Brain pericyte (primary cell): ENCODE measurements around the gene SDCCAG8.
"Not testable (repeated sequence)": the region's sequence is repeated elsewhere in the genome, so short reads cannot be mapped to it uniquely, and the experiment has no call there.

ENCODE experiments used
- DNase-seq: peaks from one replicate; pipeline ENCODE4 v3.0.0-alpha.2; 2012; ENCODE audit warnings: low read depth, low spot score

The SDCCAG8 gene

DNA sequence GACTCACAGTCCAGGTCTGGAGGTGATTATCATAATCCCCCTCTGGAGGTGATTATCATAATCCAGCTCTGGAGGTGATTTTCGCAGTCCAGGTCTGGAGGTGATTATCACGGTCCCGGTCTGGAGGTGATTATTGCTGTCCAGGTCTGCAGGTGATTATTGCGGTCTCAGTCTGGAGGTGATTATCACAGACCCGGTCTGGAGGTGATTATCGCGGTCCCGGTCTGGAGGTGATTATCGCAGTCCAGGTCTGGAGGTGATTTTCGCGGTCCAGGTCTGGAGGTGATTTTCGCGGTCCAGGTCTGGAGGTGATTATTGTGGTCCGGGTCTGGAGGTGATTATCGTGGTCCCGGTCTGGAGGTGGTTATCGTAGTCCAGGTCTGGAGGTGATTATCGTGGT is 76.6 kb downstream of the SDCCAG8 start:
- no peak for DNase-seq

DNA sequence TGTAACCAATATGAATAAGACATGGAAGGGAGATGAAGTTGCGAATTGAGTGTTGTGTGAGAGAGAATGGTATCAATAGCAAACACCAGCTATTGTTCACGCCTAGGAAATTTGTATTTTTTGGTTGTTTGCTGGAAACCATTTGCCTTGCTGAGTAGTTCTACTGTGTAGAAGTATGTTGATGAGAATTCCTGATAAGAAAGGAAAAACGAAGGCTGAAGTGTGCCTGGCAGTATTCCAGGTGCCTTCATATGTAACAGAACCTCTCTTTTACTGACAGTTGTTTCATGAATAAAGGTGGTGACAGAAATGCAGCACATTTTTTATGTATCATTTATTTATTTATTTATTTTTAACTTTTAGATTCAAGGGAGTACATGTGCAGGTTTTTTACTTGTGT is 79.5 kb downstream of the SDCCAG8 start:
- no peak for DNase-seq

DNA sequence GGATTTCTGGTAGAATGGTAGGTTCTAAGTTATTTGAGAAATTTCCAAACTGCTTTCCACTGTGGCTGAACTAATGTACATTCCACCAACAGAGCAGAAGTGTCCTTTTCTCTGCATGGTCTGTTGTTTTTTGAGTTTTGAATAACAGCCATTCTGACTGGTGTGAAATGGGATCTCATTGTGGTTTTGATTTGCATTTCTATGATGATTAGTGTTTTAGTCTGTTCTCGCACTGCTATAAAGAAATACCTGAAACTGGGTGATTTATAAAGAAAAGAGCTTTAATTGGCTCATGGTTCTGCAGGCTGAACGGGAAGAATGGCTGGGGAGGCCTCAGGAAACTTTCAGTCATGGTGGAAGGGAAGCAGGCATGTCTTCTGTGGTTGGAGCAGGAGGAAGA is 80.3 kb downstream of the SDCCAG8 start:
- no peak for DNase-seq

DNA sequence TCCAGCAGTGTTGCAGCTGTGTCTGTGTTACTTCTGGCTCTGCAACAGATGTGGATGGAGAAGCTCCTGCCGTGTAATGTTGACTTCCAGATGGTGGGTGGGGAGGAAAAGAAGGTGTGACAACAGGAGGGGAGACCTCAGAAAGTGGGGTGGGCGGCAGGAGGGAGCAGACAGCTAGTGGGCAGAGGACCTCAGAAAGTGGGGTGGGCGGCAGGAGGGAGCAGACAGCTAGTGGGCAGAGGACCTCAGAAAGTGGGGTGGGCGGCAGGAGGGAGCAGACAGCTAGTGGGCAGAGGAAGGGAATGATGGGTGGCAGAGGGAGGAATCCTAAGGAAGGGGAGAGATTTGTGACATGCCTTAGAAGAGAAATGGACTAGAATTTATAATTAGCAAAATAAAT is 83.0 kb downstream of the SDCCAG8 start:
- not testable (repeated sequence) for DNase-seq

DNA sequence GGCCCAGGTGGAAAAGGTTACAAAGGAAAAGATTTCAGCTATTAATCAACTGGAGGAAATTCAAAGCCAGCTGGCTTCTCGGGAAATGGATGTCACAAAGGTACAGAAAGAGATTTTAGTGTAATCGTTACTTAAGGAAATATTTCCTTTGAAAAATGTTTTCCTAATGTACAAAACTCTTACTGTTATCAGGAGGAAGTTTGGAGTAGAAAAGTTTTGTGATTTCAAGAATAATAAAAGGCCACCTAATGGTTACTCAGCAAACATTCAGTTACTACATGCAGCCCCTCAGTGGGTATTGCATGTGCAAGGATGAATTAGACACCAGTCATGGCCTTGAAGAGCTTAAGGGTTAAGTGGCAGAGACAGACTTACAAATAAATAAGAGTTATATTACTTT is 85.2 kb downstream of the SDCCAG8 start:
- DNase-seq: no peak

DNA sequence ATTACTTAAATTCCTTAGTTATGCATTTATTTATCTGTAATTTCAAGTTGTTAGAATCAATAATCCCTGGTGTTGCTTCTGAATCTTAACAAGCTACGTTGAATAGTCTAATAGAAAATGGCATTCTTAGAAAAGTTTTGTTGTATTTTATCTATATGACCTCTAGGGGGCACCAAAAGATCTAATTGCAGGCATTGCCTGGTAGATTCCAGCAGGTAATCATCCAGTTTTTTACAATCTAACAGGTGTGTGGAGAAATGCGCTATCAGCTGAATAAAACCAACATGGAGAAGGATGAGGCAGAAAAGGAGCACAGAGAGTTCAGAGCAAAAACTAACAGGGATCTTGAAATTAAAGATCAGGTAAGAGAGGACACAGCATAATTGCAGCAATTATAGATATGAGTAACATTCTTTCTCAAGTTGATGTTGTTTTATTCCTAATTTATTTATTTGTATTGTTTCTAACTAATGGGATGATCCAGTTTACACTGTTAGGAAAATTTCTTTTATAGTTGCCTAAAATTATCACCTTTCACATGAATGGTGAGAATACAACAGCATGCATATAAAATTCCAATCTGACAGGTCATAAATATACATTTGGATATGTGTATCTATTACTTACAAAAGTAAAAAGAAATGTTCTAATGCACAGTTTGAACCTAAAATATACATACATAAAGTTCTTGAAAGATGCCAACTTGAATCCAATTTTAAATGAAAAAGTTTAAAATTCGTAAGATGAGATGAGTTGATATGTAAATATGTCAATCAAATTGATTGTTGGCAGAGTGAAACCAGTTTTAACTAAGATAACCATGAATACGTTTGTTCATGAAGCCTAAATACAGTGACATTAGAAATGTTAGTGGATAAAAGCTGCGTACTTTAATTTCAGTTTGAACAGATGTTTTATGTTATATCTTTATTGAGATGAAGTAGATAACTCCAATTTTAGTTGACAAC is 88.4 kb downstream of the SDCCAG8 start:
- no peak for DNase-seq

DNA sequence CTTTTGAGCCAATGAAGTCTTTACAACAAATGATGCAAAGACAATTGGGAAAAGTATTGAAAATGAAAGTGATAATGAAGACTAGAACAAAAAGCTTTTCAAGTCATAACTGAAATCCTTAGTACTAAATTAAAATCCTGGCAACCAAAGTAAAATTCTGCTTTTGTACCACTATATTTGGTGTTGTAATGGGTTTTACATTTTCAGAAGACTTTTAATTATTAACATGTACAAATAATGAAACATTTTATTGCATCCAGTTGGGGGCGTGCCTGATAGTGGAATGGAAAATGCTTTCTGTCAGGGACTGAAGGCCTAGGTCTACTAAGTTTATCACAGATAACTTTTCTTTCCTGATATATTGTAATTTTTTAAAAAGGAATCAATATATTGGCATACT is 89.4 kb downstream of the SDCCAG8 start:
- DNase-seq: no peak

DNA sequence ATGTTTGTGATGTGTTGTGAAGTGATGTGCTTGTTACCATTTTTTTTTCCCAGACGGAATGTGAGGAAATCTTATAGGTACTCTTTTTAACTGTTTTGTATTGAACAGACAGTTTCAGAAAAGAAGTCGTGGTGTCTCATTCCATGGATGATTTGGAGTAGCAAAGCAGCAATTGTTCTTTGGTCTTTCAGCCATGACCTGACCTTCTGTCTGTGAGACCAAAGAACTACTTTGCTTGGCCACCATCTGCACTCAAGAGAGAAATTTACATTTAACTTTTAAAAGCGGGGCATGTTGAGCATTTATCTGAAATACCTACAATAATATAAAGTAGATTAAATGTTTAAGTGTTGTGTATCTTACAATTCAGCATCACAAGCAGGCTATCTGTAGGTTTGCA is 90.2 kb downstream of the SDCCAG8 start:
- no peak for DNase-seq

DNA sequence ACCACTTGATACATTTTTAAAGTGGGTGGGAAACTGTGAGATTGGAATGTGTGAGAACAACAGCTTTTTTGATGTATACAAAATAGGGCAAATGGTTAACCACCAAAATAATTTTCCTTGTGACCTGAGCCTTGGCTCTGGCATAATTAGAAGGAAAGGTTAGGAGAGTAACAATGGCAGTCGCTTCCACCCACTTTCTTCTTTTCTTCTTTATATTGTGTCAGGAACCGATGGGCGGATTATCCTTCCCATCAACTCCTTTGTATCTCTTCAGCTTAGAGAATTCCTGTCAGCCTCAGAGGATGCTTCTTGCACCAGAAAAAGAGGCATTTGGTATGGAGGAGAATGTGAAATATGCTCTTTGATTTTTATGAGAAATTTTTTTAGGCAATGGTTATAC is 90.6 kb downstream of the SDCCAG8 start:
- no peak for DNase-seq

DNA sequence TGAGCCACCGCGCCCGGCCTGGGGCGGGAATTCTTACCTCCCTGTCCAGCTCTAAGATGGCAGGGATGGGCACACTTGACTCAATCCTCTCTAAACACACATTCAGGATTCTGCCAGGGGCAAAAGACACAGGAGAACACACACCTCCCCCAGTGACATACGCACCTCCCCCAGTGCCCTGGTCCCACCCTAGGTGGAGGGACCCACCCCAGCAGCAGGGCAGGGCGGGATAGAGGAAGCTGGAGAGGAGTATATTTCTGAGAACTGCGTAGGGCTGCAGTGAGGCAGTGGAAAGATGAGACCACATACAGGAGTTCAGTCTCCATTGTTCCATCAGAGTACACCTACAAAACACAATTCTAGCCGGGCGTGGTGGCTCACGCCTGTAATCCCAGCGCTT is 92.5 kb downstream of the SDCCAG8 start:
- DNase-seq: no peak

DNA sequence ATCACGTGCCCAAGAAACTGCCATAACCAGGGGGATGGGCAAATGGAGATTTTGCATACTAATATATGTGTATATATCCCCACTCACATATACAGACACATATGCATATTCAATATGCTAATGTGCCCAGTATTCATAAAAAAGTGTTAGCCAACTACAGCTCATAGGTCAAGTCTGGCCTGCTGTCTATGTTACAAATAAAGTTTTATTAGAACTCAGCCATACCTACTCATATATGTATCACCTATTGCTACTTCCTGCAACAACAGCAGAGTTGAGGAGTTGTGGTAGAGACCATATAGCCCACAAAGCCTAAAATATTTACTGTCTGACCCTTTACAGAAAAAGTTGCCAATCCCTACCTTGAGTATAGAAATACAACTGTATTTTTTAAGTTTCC is 93.3 kb downstream of the SDCCAG8 start:
- DNase-seq: no peak

DNA sequence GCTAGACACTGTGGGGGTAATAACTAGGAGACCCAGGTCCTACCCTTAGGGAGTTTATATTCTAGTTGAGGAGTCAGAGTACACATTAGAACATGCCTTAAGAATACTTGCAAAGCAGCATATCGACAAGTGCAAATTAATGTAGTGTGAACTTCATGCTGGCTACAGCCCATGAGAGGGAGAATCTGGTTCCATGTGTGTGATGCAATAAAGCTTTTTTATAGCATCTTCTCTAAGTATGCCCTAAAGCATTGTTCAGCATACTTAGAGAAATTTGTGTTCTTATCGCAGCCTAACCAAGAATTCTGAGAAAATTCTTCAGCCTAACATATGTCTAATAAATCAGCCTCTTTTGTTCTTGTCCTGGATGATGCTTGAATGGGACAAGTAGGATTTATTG is 95.5 kb downstream of the SDCCAG8 start:
- DNase-seq: no peak

DNA sequence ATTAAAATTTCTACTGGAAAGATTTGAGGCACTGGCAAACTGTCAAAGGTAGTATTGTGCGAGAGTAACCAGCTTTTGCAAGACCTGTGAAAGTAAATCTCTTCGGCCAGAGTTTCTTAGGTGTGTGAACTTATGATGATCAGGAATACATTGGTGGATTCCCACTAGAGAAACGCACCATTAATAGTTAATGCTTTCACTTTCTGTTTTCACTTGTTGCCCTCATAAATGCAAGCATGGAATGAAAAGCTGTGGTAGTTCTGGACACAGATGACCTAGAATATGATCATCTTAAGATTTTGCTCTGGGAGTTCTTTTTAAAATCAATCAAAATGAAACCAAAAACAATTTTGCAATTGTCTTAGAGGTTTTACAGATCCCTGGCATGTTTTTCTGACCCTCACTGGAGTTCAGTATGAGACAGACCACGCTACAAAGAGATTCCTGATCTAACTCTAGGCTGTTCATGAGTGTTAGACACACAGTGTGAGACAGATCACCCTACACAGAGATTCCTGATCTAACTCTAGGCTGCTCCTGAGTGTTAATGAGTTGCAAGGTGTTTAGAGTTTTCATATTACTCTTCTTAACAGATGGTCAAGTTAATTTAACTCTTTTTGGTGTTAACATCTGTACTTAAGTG is 98.8 kb downstream of the SDCCAG8 start:
- DNase-seq: no peak

DNA sequence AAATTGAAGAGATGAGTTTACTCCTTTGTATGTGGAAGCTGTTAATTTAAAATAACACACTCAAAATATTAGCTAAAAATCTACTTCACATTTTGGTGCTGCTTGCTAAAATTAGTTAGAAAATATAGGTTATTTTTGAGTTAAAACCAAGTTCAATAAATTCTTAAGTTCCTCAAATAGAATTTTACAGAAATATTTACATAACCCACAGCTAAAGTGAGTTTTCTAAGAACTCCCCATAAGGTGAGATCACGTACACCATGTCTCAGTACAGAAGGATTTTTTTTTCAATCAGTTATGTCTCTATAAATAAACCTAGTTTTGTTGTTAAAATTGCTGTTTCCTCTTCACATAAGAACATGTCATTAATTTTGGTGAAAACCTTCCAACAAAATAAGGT is 108.0 kb downstream of the SDCCAG8 start:
- DNase-seq: no peak

DNA sequence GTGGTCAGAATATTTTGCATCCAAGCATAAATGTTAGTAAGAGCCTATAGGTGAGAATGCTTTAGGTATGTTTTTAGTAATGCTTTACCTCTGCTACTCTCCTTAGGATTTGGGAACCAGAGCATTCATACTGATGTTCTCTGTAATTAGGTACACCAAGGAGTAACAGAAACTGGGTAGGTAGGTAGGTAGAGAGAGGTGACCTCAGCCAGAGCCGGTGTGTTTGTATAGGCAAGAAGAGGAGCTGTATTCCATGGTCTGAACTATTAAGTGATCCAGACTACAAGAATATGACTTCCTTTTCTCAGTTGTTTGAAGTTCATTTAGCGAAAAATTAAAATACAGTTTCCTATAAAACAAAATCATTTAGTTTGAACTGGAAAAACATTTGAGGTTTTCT is 108.5 kb downstream of the SDCCAG8 start:
- DNase-seq: no peak

DNA sequence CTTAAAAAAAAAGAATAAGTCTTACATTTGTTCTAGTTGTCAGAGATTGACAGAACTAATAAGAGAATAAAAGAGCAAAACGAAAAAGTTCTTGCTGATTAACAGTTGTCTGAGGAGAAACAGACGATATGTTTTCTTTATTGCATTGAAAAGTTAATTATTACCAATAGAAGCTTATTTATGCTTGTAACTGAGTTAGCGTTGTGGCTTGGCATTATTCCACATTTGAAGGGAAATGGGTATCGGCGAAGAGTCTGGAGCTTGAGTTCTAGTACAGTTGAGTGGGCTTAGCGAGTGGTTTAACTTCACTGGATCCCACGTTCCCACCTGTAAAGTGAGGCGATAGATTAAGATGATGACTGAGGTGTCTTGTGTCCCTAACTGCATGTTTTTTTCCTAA is 109.0 kb downstream of the SDCCAG8 start:
- no peak for DNase-seq

DNA sequence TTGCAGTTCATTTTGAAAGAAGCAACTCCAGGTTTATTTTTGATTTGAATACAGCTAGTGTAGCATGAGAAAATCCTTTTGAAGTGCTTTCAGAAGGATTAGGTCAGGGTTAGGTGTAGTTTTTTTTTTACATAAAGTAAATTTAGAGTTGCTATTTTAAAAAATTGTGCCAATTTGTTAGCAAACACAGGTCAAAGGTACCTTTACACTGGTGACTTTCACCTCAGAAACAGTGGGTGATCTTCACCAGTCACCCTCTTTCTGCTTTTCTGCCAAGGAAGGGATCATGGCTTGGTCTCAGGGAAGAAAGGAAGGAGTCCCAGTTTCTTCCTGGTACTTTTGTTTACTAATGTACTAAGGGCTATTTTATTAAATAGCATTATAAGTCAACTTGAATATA is 111.5 kb downstream of the SDCCAG8 start:
- DNase-seq: no peak

DNA sequence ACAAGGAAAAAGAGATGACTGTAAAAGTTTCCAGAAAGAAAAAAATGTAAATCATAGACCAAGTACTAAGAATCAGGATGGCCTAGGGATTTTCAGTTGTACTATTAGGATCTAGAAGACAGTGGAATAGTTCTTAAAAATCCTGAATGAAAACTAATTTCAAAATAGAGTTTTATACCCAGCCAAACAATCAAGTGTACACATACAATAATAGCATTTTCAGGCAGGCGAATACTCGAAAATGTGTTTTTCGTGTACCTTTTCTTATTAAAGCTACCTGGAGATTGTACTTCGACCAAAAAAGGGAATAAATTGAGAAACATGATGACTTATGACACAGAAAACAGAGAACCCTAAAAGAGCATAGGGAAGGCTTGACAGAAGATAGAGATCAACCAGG is 118.6 kb downstream of the SDCCAG8 start:
- no peak for DNase-seq

DNA sequence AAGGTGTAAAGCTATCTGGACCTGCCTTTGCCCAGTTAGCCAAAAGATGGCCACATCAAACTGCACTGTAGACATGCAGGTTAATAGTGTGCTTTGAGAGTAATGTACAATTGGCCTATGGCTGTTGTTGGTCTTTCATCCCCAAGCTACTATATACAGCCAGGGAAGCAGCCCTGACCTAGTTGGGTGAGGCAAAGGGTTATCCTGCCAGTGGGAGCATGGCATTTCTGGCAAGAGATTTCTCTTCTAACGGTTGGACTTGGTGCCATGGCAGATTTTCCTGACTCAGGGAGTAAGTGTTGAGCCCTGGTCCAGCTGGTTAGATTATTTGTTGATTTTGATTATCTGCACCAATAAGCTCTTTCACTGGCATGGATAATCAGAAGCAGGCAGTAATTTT is 119.8 kb downstream of the SDCCAG8 start:
- no peak for DNase-seq

DNA sequence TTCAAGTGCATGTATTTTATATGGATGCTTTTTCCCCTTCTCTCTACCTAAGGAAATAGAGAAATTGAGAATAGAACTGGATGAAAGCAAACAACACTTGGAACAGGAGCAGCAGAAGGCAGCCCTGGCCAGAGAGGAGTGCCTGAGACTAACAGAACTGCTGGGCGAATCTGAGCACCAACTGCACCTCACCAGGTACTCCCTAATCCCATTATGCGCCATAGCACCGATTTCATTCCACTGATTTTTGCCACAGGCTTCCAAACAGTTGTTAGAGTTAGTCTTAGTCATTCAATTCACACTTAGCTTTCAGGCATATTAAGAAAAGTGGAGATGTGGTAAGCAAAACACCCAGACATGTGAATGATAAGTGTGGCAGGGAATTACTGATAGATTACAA is 122.8 kb downstream of the SDCCAG8 start:
- DNase-seq: no peak

DNA sequence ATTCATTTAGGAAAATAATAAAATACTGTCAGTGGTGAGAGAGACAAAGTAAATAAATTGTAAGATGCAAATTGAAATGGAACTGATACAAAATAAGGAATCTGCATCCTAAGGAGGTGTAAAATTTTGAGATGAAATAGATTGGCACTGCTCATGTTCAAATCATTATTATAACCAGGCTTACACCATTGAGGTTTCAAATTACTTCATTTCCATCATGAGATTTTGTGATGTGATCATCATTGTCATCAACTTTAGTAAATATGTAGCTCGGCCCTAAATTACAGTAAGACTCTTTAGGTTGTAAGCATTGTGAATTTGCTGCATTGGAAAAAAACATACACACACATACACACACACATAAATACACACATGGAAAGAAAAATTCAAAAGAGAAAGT is 123.4 kb downstream of the SDCCAG8 start:
- no peak for DNase-seq

DNA sequence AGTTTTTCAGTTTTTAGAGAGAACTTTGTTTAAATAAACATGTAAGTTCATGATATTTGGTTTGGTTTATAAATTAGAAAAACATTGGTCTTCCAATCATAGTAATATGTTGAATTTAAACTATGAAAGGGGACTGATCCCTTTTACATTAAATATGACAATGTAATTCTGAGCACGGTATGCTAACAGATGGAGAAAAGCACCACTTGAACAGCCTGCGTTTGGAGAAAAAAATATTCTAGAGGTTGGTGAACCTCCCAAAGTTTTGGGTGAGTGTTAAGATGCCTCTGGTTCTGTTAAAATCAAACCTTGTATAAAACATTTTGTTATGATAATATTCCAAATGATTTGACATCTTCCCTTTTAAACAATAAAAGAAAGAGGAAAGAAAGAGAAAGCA is 123.9 kb downstream of the SDCCAG8 start:
- DNase-seq: no peak

DNA sequence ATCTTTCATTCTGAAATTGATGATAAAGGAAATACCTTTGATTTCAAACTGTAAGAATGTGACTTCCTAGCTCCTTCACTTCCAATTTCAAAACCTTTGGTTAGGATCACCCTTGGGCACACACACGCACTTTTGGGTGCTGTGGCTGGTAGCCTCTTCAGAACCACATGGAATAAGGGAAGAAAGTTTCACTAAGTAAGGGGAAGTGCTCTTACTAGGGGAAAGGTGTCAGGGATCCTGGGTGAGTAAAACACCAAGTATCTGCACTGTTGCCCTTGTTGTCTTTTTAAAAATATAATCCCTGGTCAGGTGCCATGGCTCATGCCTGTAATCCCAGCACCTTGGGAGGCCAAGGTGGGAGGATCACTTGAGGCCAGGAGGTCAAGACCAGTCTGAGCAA is 132.4 kb downstream of the SDCCAG8 start:
- DNase-seq: no peak
